HG02623 (cell line): ENCODE measurements around the gene DECR2.

ENCODE experiments used
- ATAC-seq: cut with Tn5 transposase; IDR thresholded peaks from one replicate; pipeline ENCODE4 v1.9.1; 2021; ENCODE audit warnings: moderate library complexity; ENCODE audit not compliant: unreplicated experiment

DECR2 gene

GRCh38 chr16:427250-427649, 25.6 kb downstream of the DECR2 start:
- ATAC-seq = no peak

GRCh38 chr16:430904-431303, 29.2 kb downstream of the DECR2 start:
- ATAC-seq = no peak

DNA sequence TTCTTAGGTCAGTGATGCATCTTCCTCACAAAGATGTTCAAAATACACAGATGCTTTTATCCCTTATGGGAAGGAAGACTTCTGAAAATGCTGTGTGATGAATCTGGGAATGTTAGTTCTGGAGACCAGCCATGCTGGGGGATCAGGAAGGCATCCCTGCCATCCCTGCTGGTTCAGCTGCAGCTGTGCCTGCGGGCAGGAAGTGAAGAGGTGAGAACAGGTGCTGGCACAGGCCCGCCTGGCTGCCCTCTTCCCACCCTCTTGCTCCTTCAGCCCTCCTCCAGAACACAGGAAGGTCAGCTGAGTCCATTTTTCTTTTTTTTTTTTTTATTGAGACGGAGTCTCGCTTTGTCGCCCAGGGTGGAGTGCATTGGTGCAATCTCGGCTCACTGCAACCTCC, 38.9 kb downstream of the DECR2 start:
- no peak for ATAC-seq

- ATAC-seq = no peak
Observed at GRCh38 chr16:441447-441846, 39.8 kb downstream of the DECR2 start.

DNA sequence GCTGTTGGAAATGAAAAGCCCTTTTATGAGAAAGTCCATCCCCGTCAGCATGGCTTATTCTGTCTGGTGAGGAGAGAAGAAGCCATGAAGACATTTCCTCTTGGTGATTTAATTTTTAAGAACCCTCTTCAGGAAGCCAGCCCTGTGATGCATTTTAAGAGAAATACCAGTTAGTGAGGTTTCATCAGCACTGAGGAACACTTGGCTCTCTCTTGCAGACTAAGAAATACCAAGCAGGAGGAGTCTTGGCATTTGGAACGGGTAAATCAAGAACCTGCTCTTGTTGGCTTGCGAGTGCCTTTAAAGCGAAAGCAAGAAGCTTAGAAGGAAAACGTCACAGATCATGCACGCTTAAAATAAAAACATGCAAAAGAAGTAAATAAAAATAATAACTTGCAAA, 41.3 kb downstream of the DECR2 start:
- ATAC-seq = no peak

GRCh38 chr16:444027-444426, 42.3 kb downstream of the DECR2 start:
- ATAC-seq = no peak

- no peak for ATAC-seq
Observed at GRCh38 chr16:445566-445965, 43.9 kb downstream of the DECR2 start.

GRCh38 chr16:450385-450784, 48.7 kb downstream of the DECR2 start:
- no peak for ATAC-seq

GRCh38 chr16:450785-451512, 49.3 kb downstream of the DECR2 start:
- ATAC-seq = no peak

GRCh38 chr16:454397-454940, 52.8 kb downstream of the DECR2 start:
- no peak for ATAC-seq

DNA sequence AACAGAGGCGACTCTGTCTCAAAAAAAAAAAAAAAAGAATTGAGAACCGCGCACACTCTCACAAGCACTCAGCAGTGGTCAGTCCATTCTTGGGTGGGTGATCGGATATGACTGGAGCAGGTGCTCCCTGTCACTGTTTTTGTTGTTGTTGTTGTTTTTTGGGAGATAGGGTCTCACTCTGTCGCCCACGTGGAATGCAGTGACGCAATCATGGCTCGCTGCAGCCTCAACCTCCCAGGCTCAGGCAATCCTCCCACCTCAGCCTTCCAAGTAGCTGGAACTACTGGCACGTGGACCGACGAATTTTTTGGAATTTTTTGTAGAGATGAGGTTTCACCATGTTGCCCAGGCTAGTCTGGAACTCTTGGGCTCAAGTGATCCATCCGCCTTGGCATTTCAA, 53.8 kb downstream of the DECR2 start:
- no peak for ATAC-seq

GRCh38 chr16:456891-457483, 55.3 kb downstream of the DECR2 start:
- ATAC-seq = no peak

- no peak for ATAC-seq
Observed at GRCh38 chr16:457732-458400, 56.2 kb downstream of the DECR2 start.

GRCh38 chr16:459761-460160, 58.1 kb downstream of the DECR2 start:
- no peak for ATAC-seq

DNA sequence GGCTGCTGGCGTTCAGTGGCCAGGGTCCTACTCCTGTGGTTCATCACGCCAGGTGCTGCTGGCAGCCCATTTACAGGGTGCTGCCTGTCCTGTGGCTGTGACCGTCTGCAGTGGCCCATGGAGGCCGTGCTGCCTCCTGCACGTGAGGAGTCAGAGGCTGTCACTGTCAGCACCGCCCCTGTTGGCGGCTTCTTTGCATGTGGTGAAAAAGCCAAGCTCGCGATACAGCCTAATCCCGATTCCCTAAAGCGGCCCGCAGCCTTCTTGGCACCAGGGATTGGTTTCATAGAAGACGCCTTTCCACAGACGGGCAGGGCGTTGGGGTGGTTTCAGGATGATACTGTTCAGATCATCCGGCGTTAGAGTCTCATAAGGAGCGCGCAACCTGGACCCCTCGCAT, 59.1 kb downstream of the DECR2 start:
- no peak for ATAC-seq
